Measurements from ENCODE around the gene CCDC154. TPM values are rescaled to one million over a fixed set of nuclear protein-coding genes. Genes with fewer than 3 reads are reported as not detected.
A peak's percentile ranks its signal among the peaks of the same experiment; 100 is the strongest.

The CCDC154 gene
- total RNA-seq, 1 experiment from 2014 or later = not detected

GRCh38 chr16:1438229-1439057 lies 5.9 kb downstream of the CCDC154 start:
- DNase-seq (ENCODE audit: low read depth) = no peak

- no peak for DNase-seq (ENCODE audit: low read depth)
These were observed 6.8 kb downstream of the CCDC154 start for GRCh38 chr16:1437606-1438005.

- DNase-seq (ENCODE audit: low read depth) = no peak
These were observed 7.5 kb downstream of the CCDC154 start for GRCh38 chr16:1436731-1437355.

GRCh38 chr16:1435921-1436697 lies 8.2 kb downstream of the CCDC154 start:
- DNase-seq (ENCODE audit: low read depth) = no peak

- no peak for DNase-seq (ENCODE audit: low read depth)
These were observed 9.4 kb downstream of the CCDC154 start for GRCh38 chr16:1434644-1435592.

- no peak for DNase-seq (ENCODE audit: low read depth)
These were observed 10.6 kb downstream of the CCDC154 start for GRCh38 chr16:1433756-1434155.

GRCh38 chr16:1433263-1433560 lies 11.1 kb downstream of the CCDC154 start:
- no peak for DNase-seq (ENCODE audit: low read depth)

GRCh38 chr16:1432388-1433262 lies 11.7 kb downstream of the CCDC154 start:
- no peak for DNase-seq (ENCODE audit: low read depth)

- DNase-seq (ENCODE audit: low read depth) = no peak
These were observed 12.7 kb downstream of the CCDC154 start for GRCh38 chr16:1431497-1432270.

- DNase-seq (ENCODE audit: low read depth) = no peak
These were observed 13.4 kb downstream of the CCDC154 start, which contains the start of gene PERCC1 for GRCh38 chr16:1430759-1431496. Gene PERCC1 (plus strand): TSS chr16:1431078. CDS start chr16:1432594, 1,516 bp downstream.

GRCh38 chr16:1430214-1430758 lies 14.1 kb downstream of the CCDC154 start:
- DNase-seq (ENCODE audit: low read depth) = no peak

GRCh38 chr16:1429631-1430030 lies 14.7 kb downstream of the CCDC154 start:
- DNase-seq (ENCODE audit: low read depth) = no peak

GRCh38 chr16:1429012-1429411 lies 15.3 kb downstream of the CCDC154 start:
- no peak for DNase-seq (ENCODE audit: low read depth)

GRCh38 chr16:1428511-1428910 lies 15.8 kb downstream of the CCDC154 start:
- DNase-seq (ENCODE audit: low read depth) = peak; percentile 17

GRCh38 chr16:1427473-1428461 lies 16.6 kb downstream of the CCDC154 start:
- DNase-seq (ENCODE audit: low read depth) = no peak

- no peak for DNase-seq (ENCODE audit: low read depth)
These were observed 17.5 kb downstream of the CCDC154 start for GRCh38 chr16:1426734-1427471.

Measured in RPMI7951 (cell line).